Measurements from ENCODE around the gene SLC7A4.

SLC7A4 gene

GRCh38 chr22:20990184-20991180 lies 41.9 kb downstream of the SLC7A4 start:
- Histone ChIP-seq H3K36me3 (ENCODE audit: insufficient read depth, low read length) (peaks cover 10% of the 10 kb centered on the region), H3K9ac (ENCODE audit: insufficient read length) (no peak overlapping the region)
- TF ChIP-seq FOXP2 (optimal IDR thresholded peaks at IDR 0.05; ENCODE audit: control extremely low read depth, extremely low read length, insufficient read depth) (no peak), EZH2 (IDR thresholded peaks at IDR 0.05) (no peak), POLR2AphosphoS5 (IDR thresholded peaks at IDR 0.05; ENCODE audit: borderline replicate concordance, low read depth, low read length) (no peak)

GRCh38 chr22:20989323-20990138 lies 42.8 kb downstream of the SLC7A4 start:
- H3K27ac ChIP-seq = no peak overlapping the region
- no peak for DNase-seq (ENCODE audit: low read depth, low spot score)
- TF ChIP-seq FOXP2 (optimal IDR thresholded peaks at IDR 0.05; ENCODE audit: control extremely low read depth, extremely low read length, insufficient read depth) = no peak
- no peak for TF ChIP-seq EZH2 (IDR thresholded peaks at IDR 0.05)
- no peak for TF ChIP-seq POLR2AphosphoS5 (IDR thresholded peaks at IDR 0.05; ENCODE audit: borderline replicate concordance, low read depth, low read length)
- H3K4me3 ChIP-seq = no peak overlapping the region
- H3K36me3 ChIP-seq (ENCODE audit: insufficient read depth, low read length) = peaks cover 10% of the 10 kb centered on the region
- no peaks in the 10 kb centered on the region for H3K9me3 ChIP-seq (ENCODE audit: low read depth, low read length)
- H3K9ac ChIP-seq (ENCODE audit: insufficient read length) = no peak overlapping the region

More at GRCh38 chr22:20990184-20991180, 41.9 kb downstream of the SLC7A4 start:
- DNase-seq (ENCODE audit: low read depth, low spot score) = no peak
- no peaks in the 10 kb centered on the region for H3K9me3 ChIP-seq (ENCODE audit: low read depth, low read length)
- H3K27ac ChIP-seq = no peak overlapping the region
- H3K4me3 ChIP-seq = no peak overlapping the region

- Histone ChIP-seq H3K27ac (no peak overlapping the region), H3K4me3 (no peak overlapping the region), H3K36me3 (ENCODE audit: insufficient read depth, low read length) (peaks cover 10% of the 10 kb centered on the region), H3K9ac (ENCODE audit: insufficient read length) (no peak overlapping the region), H3K9me3 (ENCODE audit: low read depth, low read length) (no peaks in the 10 kb centered on the region)
- DNase-seq (ENCODE audit: low read depth, low spot score) = no peak
- TF ChIP-seq FOXP2 (optimal IDR thresholded peaks at IDR 0.05; ENCODE audit: control extremely low read depth, extremely low read length, insufficient read depth) = no peak
- TF ChIP-seq POLR2AphosphoS5 (IDR thresholded peaks at IDR 0.05; ENCODE audit: borderline replicate concordance, low read depth, low read length) = no peak
- TF ChIP-seq EZH2 (IDR thresholded peaks at IDR 0.05) = no peak
Measured at GRCh38 chr22:20988573-20989322, 43.6 kb downstream of the SLC7A4 start.

GRCh38 chr22:20987375-20987774 lies 45.0 kb downstream of the SLC7A4 start:
- H3K27ac ChIP-seq = no peak overlapping the region
- H3K4me3 ChIP-seq = no peak overlapping the region
- H3K9me3 ChIP-seq (ENCODE audit: low read depth, low read length) = no peaks in the 10 kb centered on the region
- no peak for TF ChIP-seq EZH2 (IDR thresholded peaks at IDR 0.05)
- no peak for TF ChIP-seq FOXP2 (optimal IDR thresholded peaks at IDR 0.05; ENCODE audit: control extremely low read depth, extremely low read length, insufficient read depth)
- TF ChIP-seq POLR2AphosphoS5 (IDR thresholded peaks at IDR 0.05; ENCODE audit: borderline replicate concordance, low read depth, low read length) = no peak
- H3K9ac ChIP-seq (ENCODE audit: insufficient read length) = no peak overlapping the region
- H3K36me3 ChIP-seq (ENCODE audit: insufficient read depth, low read length) = peaks cover 10% of the 10 kb centered on the region
- DNase-seq (ENCODE audit: low read depth, low spot score) = no peak

- H3K36me3 ChIP-seq (ENCODE audit: insufficient read depth, low read length) = peaks cover 10% of the 10 kb centered on the region
- H3K9ac ChIP-seq (ENCODE audit: insufficient read length) = no peak overlapping the region
- H3K27ac ChIP-seq = no peak overlapping the region
- H3K4me3 ChIP-seq = no peak overlapping the region
- DNase-seq (ENCODE audit: low read depth, low spot score) = no peak
- TF ChIP-seq EZH2 (IDR thresholded peaks at IDR 0.05) (no peak), POLR2AphosphoS5 (IDR thresholded peaks at IDR 0.05; ENCODE audit: borderline replicate concordance, low read depth, low read length) (no peak), FOXP2 (optimal IDR thresholded peaks at IDR 0.05; ENCODE audit: control extremely low read depth, extremely low read length, insufficient read depth) (no peak)
- no peaks in the 10 kb centered on the region for H3K9me3 ChIP-seq (ENCODE audit: low read depth, low read length)
Measured at GRCh38 chr22:20986365-20986764, 46.0 kb downstream of the SLC7A4 start.

- Histone ChIP-seq H3K9ac (ENCODE audit: insufficient read length) (no peak overlapping the region), H3K9me3 (ENCODE audit: low read depth, low read length) (no peaks in the 10 kb centered on the region), H3K27ac (no peak overlapping the region), H3K4me3 (no peak overlapping the region), H3K36me3 (ENCODE audit: insufficient read depth, low read length) (peaks cover 10% of the 10 kb centered on the region)
- DNase-seq (ENCODE audit: low read depth, low spot score) = no peak
- TF ChIP-seq EZH2 (IDR thresholded peaks at IDR 0.05) (no peak), POLR2AphosphoS5 (IDR thresholded peaks at IDR 0.05; ENCODE audit: borderline replicate concordance, low read depth, low read length) (no peak), FOXP2 (optimal IDR thresholded peaks at IDR 0.05; ENCODE audit: control extremely low read depth, extremely low read length, insufficient read depth) (no peak)
Measured at GRCh38 chr22:20985720-20986119, 46.6 kb downstream of the SLC7A4 start.

GRCh38 chr22:20983081-20983771 lies 49.1 kb downstream of the SLC7A4 start:
- H3K9ac ChIP-seq (ENCODE audit: insufficient read length) = peak overlapping the region; percentile 96

More at GRCh38 chr22:20983081-20983771, 49.1 kb downstream of the SLC7A4 start:
- DNase-seq (ENCODE audit: low read depth, low spot score) = no peak
- H3K36me3 ChIP-seq (ENCODE audit: insufficient read depth, low read length) = peaks cover 10% of the 10 kb centered on the region
- no peak overlapping the region for H3K27ac ChIP-seq
- TF ChIP-seq POLR2AphosphoS5 (IDR thresholded peaks at IDR 0.05; ENCODE audit: borderline replicate concordance, low read depth, low read length) = no peak
- TF ChIP-seq EZH2 (IDR thresholded peaks at IDR 0.05) = no peak
- TF ChIP-seq FOXP2 (optimal IDR thresholded peaks at IDR 0.05; ENCODE audit: control extremely low read depth, extremely low read length, insufficient read depth) = no peak
- H3K9me3 ChIP-seq (ENCODE audit: low read depth, low read length) = peaks cover 7% of the 10 kb centered on the region; the same call in 1 of the 2 replicates
- H3K4me3 ChIP-seq = peak overlapping the region; percentile 88

Data from SK-N-MC (cell line).